LNCAP (cell line): ENCODE results near the gene PRSS50.

Experiments
- CTCF ChIP-seq: fragments of 450-650 bp; IDR thresholded peaks from 2 replicates; pipeline ENCODE4 v1.5.1; 2017; ENCODE audit warnings: mild to moderate bottlenecking

Gene PRSS50

GRCh38 chr3:46695177-46695961 is 22.3 kb downstream of the PRSS50 start:
- peak; percentile 42 for TF ChIP-seq CTCF

GRCh38 chr3:46694520-46694919 is 23.1 kb downstream of the PRSS50 start:
- no peak for TF ChIP-seq CTCF

- TF ChIP-seq CTCF, result no peak
Observed at GRCh38 chr3:46693892-46694226, 23.8 kb downstream of the PRSS50 start.

- TF ChIP-seq CTCF, result no peak
Observed at GRCh38 chr3:46693038-46693891, 24.4 kb downstream of the PRSS50 start, which contains the start of gene ALS2CL. Gene ALS2CL (minus strand): TSS chr3:46693679. CDS start chr3:46689440, 4,239 bp downstream.

- TF ChIP-seq CTCF, result no peak
Observed at GRCh38 chr3:46692566-46692990, 25.1 kb downstream of the PRSS50 start.

- no peak for TF ChIP-seq CTCF
Observed at GRCh38 chr3:46690798-46691197, 26.9 kb downstream of the PRSS50 start.

GRCh38 chr3:46685446-46685845 is 32.2 kb downstream of the PRSS50 start:
- no peak for TF ChIP-seq CTCF
